Measurements from ENCODE around the gene KAT14. TPM values are rescaled to one million over a fixed set of nuclear protein-coding genes. Genes with fewer than 3 reads are reported as not detected.

KAT14 gene
- total and polyA plus RNA-seq, 4 experiments from 2014 or later = 14.7 to 24.0 (median 20.2) TPM

Other genes starting within 250 kb of the KAT14 start
- 10 to 100 TPM; 81.5 to 81.6 TPM for gene SNX5, start 169.1 kb upstream of the KAT14 start, total RNA-seq
- 10 to 100 TPM; 96.3 to 96.5 TPM for gene SNX5, start 169.1 kb upstream of the KAT14 start, polyA plus RNA-seq
- 10 to 100 TPM; 15.4 to 16.5 TPM for gene MGME1, start 168.8 kb upstream of the KAT14 start, total RNA-seq
- 10 to 100 TPM in 1 of 2 donors, 1 to 10 TPM in 1; 7.4 to 17.0 TPM for gene MGME1, start 168.8 kb upstream of the KAT14 start, polyA plus RNA-seq
- gene OVOL2, start 79.9 kb upstream of the KAT14 start, total RNA-seq = not detected
- not detected for gene OVOL2, start 79.9 kb upstream of the KAT14 start, polyA plus RNA-seq
- 10 to 100 TPM; 14.1 to 15.0 TPM for gene PET117, start within 50 bp of the KAT14 start, total RNA-seq
- 10 to 100 TPM; 23.9 to 40.9 TPM for gene PET117, start within 50 bp of the KAT14 start, polyA plus RNA-seq
- gene ZNF133, start 150.7 kb downstream of the KAT14 start, total RNA-seq = 10 to 100 TPM in 1 of 2 experiments, 1 to 10 TPM in 1; 9.1 to 11.8 TPM
- gene ZNF133, start 150.7 kb downstream of the KAT14 start, polyA plus RNA-seq = 1 to 10 TPM; 4.0 to 8.7 TPM

Measured in CD4-positive, alpha-beta memory T cell (primary cell).